A673 (cell line): ENCODE data around the gene ABCG1.

ENCODE experiments used
- CTCF ChIP-seq: fragments of 300-800, 200-600 bp; sonication (generic); conservative IDR thresholded peaks from 2 replicates; pipeline ENCODE4 v1.5.1; 2017; ENCODE audit warnings: low read depth, mild to moderate bottlenecking, antibody characterized with exemption, low read length, moderate library complexity, mixed read lengths
- EZH2 ChIP-seq: fragments of 200-600 bp; sonication (generic); IDR thresholded peaks from 2 replicates; pipeline ENCODE4 v1.6.1; 2017; ENCODE audit warnings: borderline replicate concordance, low read depth, mild to moderate bottlenecking, mixed read lengths, antibody characterized with exemption, low read length; ENCODE audit not compliant: poor library complexity, severe bottlenecking

- no peak for TF ChIP-seq CTCF
- no peak for TF ChIP-seq EZH2
Measured at GRCh38 chr21:42302794-42303193, 83.9 kb downstream of the ABCG1 start.
